Esophagus muscularis mucosa (tissue), 4 donors: ENCODE data around the gene RBM19. TPM values are rescaled to one million over a fixed set of nuclear protein-coding genes. Genes with fewer than 3 reads are reported as not detected.

Experiments
- DNase-seq: peaks from one replicate; pipeline ENCODE4 v3.0.0-alpha.2; 2017; ENCODE audit errors: extremely low spot score
- H3K27ac ChIP-seq, 4 donors: fragments of 200-600 bp; sonication (generic); replicated peaks in 1 of 4; 1 replicate in 3 of 4; 2 replicates in 1 of 4; pipeline ENCODE4 v1.5.1; 2016 to 2019; ENCODE audit warnings: mild to moderate bottlenecking in 1 of 4
- H3K27me3 ChIP-seq, 4 donors: fragments of 200-600 bp; sonication (generic); one replicate each; pipeline versions ENCODE4 v1.5.1 to v1.6.0; 2016 to 2019
- H3K36me3 ChIP-seq, 4 donors: fragments of 200-600 bp; sonication (generic); one replicate each; pipeline ENCODE4 v1.5.1; 2016 to 2019
- H3K4me1 ChIP-seq, 4 donors: fragments of 200-600 bp; sonication (generic); one replicate each; pipeline ENCODE4 v1.5.1; 2016 to 2019
- H3K4me3 ChIP-seq, 4 donors: fragments of 200-600 bp; sonication (generic); 1 replicate in 2 of 4; 2 replicates in 2 of 4; pipeline ENCODE4 v1.5.1; 2016 to 2019; ENCODE audit warnings: mild to moderate bottlenecking in 4 of 4, moderate library complexity in 1 of 4
- H3K9me3 ChIP-seq, 4 donors: fragments of 200-600 bp; sonication (generic); 1 replicate in 3 of 4; 2 replicates in 1 of 4; pipeline ENCODE4 v1.5.1; 2016 to 2019
- EP300 ChIP-seq: sonication (generic); formaldehyde crosslinking; IDR thresholded peaks from one replicate; pipeline ENCODE4 v1.6.1; 2017; ENCODE audit warnings: antibody characterized with exemption
- POLR2A ChIP-seq: fragments of 450-650 bp; IDR thresholded peaks from one replicate; pipeline ENCODE4 v1.6.1; 2017; ENCODE audit warnings: antibody characterized with exemption, moderate library complexity, mild to moderate bottlenecking, low read depth
- POLR2AphosphoS5 ChIP-seq, 2 donors: sonication (generic); formaldehyde crosslinking; IDR thresholded peaks; one replicate each; pipeline ENCODE4 v1.6.1; 2017; ENCODE audit warnings: antibody characterized with exemption in 2 of 2
- WGBS: methylation state at CpG from one replicate; pipeline ENCODE4 v1.1.5; 2018; 5-methylcytosine and 5-hydroxymethylcytosine counted together
- intact Hi-C: fragments of 100-400 bp; cut with DNase I; formaldehyde crosslinking; loops from one replicate; pipeline ENCODE4 v1.15.1; 2023
- total RNA-seq, 4 donors: library from RNA; depleted of rRNA; stranded (reverse); fragments of >200 nt; gene quantifications; one replicate each; pipeline versions ENCODE4 v1.1.0 to v1.2.1, GENCODE V29; 2016
- TF ChIP-seq, protein P1 (sequence below), 3 experiments: fragments of 200-600 bp in 2 of 3; fragments of 450-650 bp in 1 of 3; sonication (generic) in 2 of 3; IDR thresholded peaks; one replicate each; pipeline ENCODE4 v1.5.1; 2017 to 2019; ENCODE audit warnings: antibody characterized with exemption in 3 of 3, mild to moderate bottlenecking in 2 of 3, moderate library complexity in 1 of 3

Gene RBM19
- total RNA-seq, 4 donors from 2014 or later = 26.7 to 40.0 (median 27.4) TPM

DNA sequence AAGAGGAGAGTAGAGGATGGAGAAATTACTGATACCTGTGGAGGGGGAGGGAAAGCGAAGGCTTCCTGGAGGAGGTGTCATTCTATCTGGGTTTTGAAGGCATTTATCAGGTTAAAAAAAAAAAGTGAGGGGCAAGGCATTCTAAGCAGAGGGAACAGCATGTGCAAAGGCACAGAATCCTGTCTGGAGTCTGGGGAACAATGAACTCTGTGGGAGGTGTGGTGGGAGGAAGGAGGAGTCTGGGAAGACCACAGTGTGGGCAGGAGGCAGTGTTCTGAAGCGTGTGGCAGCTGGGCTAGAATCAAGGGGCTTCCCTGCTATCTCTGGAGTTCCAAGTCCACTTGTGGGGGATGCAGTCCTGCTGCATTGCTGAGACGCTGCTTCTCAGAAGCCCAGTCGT lies 123.4 kb downstream of the RBM19 start:
- H3K9me3 ChIP-seq = no peaks in the 10 kb centered on the region
- intact Hi-C loops = no loop called here
- DNase-seq = no peak
- no peak overlapping the region for H3K27ac ChIP-seq
- WGBS = 99% methylated on average over 4 of the region's 4 CpGs
- no peak overlapping the region for H3K4me3 ChIP-seq
- H3K27me3 ChIP-seq = no peaks in the 10 kb centered on the region
- TF ChIP-seq POLR2A = no peak
- TF ChIP-seq EP300 = no peak
- TF ChIP-seq, protein P1, sequence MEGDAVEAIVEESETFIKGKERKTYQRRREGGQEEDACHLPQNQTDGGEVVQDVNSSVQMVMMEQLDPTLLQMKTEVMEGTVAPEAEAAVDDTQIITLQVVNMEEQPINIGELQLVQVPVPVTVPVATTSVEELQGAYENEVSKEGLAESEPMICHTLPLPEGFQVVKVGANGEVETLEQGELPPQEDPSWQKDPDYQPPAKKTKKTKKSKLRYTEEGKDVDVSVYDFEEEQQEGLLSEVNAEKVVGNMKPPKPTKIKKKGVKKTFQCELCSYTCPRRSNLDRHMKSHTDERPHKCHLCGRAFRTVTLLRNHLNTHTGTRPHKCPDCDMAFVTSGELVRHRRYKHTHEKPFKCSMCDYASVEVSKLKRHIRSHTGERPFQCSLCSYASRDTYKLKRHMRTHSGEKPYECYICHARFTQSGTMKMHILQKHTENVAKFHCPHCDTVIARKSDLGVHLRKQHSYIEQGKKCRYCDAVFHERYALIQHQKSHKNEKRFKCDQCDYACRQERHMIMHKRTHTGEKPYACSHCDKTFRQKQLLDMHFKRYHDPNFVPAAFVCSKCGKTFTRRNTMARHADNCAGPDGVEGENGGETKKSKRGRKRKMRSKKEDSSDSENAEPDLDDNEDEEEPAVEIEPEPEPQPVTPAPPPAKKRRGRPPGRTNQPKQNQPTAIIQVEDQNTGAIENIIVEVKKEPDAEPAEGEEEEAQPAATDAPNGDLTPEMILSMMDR (IDR thresholded peaks at IDR 0.05) = no peak
- no peak for TF ChIP-seq POLR2AphosphoS5 (IDR thresholded peaks at IDR 0.05)
- peaks cover 0 to 10% (median 4%) of the 10 kb centered on the region in 4 donors for H3K4me1 ChIP-seq
- peaks cover 9 to 41% (median 31%) of the 10 kb centered on the region in 4 donors for H3K36me3 ChIP-seq

DNA sequence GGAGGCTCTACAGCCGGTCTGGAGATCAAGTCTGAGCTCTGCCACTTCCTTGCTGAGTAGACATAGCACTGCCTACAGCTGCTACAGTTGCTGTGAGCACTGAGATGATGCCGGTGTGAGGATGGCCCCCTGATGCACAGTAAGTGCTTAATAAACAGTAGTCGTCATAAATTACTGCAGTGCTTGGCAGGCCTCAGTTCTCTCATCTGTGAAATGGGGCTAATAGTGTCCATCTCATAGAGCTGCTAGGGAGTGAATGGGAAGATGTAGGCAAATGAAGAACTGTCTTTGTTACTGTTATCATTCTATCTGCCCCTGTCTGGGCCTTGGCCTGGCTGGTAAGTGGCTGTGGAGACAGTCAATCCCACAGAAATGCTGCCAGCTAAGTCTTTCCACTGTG lies 124.3 kb downstream of the RBM19 start:
- WGBS = 92% methylated on average over 3 of the region's 3 CpGs
- H3K9me3 ChIP-seq = no peaks in the 10 kb centered on the region
- peaks cover 9 to 38% (median 29%) of the 10 kb centered on the region in 4 donors for H3K36me3 ChIP-seq
- DNase-seq = no peak
- H3K4me3 ChIP-seq = no peak overlapping the region
- TF ChIP-seq, protein P1 (IDR thresholded peaks at IDR 0.05) = no peak
- H3K27ac ChIP-seq = no peak overlapping the region
- H3K27me3 ChIP-seq = no peaks in the 10 kb centered on the region
- H3K4me1 ChIP-seq = peaks cover 0 to 5% (median under 1%) of the 10 kb centered on the region in 4 donors
- intact Hi-C loops = no loop called here

DNA sequence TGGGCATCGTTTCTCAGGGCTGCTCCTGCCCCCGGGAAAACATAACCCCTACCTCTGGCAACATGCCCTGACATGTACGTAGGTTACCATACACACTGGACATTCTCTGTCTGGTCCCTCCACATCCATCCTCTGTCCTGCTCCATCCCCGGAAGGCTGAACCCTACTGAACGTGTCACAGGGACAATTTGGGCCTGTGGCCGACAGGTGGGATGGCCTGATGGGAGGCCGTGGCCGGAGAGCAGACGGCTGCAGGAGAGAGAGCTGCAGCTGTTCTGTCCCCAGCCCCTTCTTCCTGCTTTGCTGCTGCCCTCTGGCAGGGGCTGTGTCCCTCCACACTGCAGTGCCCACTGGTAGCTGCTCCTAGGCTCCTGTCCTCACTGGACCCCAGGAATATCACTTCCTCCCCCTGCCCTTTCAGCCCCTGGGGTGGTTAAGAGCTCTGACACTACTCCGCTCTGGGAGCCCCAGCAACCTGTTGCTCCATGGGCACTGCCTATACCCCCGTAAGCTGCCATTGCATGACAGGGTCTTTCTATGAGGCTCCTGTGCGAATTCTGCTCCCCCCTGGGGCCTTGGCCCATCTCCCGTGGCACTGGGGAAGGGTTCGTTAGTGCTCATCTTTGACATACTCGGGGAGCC lies 125.6 kb downstream of the RBM19 start:
- TF ChIP-seq POLR2AphosphoS5 (IDR thresholded peaks at IDR 0.05) = no peak
- TF ChIP-seq EP300 = no peak
- TF ChIP-seq POLR2A = no peak
- TF ChIP-seq, protein P1 (IDR thresholded peaks at IDR 0.05) = no peak
- no peak overlapping the region for H3K27ac ChIP-seq
- 94% methylated on average over 12 of the region's 15 CpGs for WGBS
- H3K27me3 ChIP-seq = no peaks in the 10 kb centered on the region
- no peak for DNase-seq
- H3K36me3 ChIP-seq = peaks cover 9 to 36% (median 29%) of the 10 kb centered on the region in 4 donors
- no peaks in the 10 kb centered on the region for H3K4me1 ChIP-seq
- intact Hi-C loops = no loop called here
- H3K9me3 ChIP-seq = no peaks in the 10 kb centered on the region
- H3K4me3 ChIP-seq = no peak overlapping the region

DNA sequence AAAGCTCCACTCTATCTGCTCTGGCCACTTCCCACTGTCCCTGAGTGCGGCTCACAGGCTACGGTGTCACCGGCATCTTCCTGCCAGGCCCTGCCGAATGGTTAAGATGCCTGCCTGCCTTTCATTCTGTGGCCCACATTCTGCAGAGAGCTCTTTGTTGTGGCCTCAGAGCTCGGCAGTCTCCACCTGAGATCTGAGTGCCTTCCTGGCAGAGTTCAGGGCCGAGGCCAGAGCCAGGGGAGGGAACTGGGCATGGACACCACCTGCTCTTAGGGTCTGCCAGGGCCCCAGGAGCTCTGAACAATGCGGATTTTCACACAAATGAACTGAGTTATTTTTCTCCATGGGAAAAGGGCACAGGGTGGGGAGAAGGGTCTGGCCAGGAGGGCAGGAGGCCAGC lies 127.2 kb downstream of the RBM19 start:
- Histone ChIP-seq H3K4me1 (no peaks in the 10 kb centered on the region), H3K36me3 (peaks cover 0 to 26% (median 19%) of the 10 kb centered on the region in 4 donors)
- 93% methylated on average over 7 of the region's 7 CpGs for WGBS

More for the DNA sequence above, 127.2 kb downstream of the RBM19 start:
- H3K27ac ChIP-seq = no peak overlapping the region
- intact Hi-C loops = no loop called here
- no peaks in the 10 kb centered on the region for H3K27me3 ChIP-seq
- no peak for DNase-seq
- H3K4me3 ChIP-seq = no peak overlapping the region
- TF ChIP-seq, protein P1 (IDR thresholded peaks at IDR 0.05) = no peak
- TF ChIP-seq POLR2AphosphoS5 (IDR thresholded peaks at IDR 0.05) (no peak), POLR2A (no peak), EP300 (no peak)
- no peaks in the 10 kb centered on the region for H3K9me3 ChIP-seq
